Liver (tissue), 9 donors: ENCODE measurements around the gene RBPJ. TPM values are rescaled to one million over a fixed set of nuclear protein-coding genes. Genes with fewer than 3 reads are reported as not detected.

Experiments
- DNase-seq: peaks from one replicate; pipeline ENCODE4 v3.0.0-alpha.2; 2017; ENCODE audit warnings: low spot score
- H3K27ac ChIP-seq, 2 donors: one replicate each; pipeline ENCODE4 v1.7.0; 2013; ENCODE audit warnings: inconsistent platforms in 2 of 2, low read length in 2 of 2, control low read depth in 1 of 2, low read depth in 1 of 2, mild to moderate bottlenecking in 1 of 2
- H3K27me3 ChIP-seq, 4 donors: one replicate each; pipeline versions ENCODE4 v1.6.1 to v1.7.0; 2013; ENCODE audit warnings: low read length in 3 of 4, inconsistent platforms in 1 of 4, mild to moderate bottlenecking in 1 of 4, moderate library complexity in 1 of 4; ENCODE audit not compliant: control insufficient read depth in 4 of 4, insufficient read depth in 4 of 4
- H3K36me3 ChIP-seq, 4 donors: one replicate each; pipeline versions ENCODE4 v1.6.1 to v1.7.0; 2013; ENCODE audit warnings: low read length in 3 of 4, mild to moderate bottlenecking in 3 of 4, low read depth in 1 of 4, moderate library complexity in 1 of 4; ENCODE audit not compliant: control insufficient read depth in 4 of 4, insufficient read depth in 3 of 4
- H3K4me1 ChIP-seq, 4 donors: one replicate each; pipeline versions ENCODE4 v1.6.1 to v1.7.0; 2013; ENCODE audit warnings: low read length in 3 of 4, mild to moderate bottlenecking in 3 of 4, moderate library complexity in 1 of 4; ENCODE audit not compliant: control insufficient read depth in 4 of 4, insufficient read depth in 4 of 4
- H3K4me3 ChIP-seq, 3 donors: one replicate each; pipeline versions ENCODE4 v1.6.1 to v1.7.0; 2013; ENCODE audit warnings: low read length in 3 of 3, control low read depth in 1 of 3, low read depth in 1 of 3, mild to moderate bottlenecking in 1 of 3
- H3K9ac ChIP-seq, 2 donors: one replicate each; pipeline ENCODE4 v1.7.0; 2013; ENCODE audit warnings: low read length in 2 of 2, mild to moderate bottlenecking in 2 of 2, moderate library complexity in 2 of 2, control low read depth in 1 of 2, low read depth in 1 of 2
- H3K9me3 ChIP-seq, 4 donors: one replicate each; pipeline versions ENCODE4 v1.6.1 to v1.7.0; 2013; ENCODE audit warnings: low read length in 3 of 4; ENCODE audit not compliant: control insufficient read depth in 4 of 4
- FOXA1 ChIP-seq: IDR thresholded peaks from 2 replicates; pipeline ENCODE4 v1.6.1; 2016; ENCODE audit warnings: antibody characterized with exemption
- FOXA2 ChIP-seq: IDR thresholded peaks from 2 replicates; pipeline ENCODE4 v1.6.1; 2016; ENCODE audit warnings: antibody characterized with exemption
- GABPA ChIP-seq, 2 donors: IDR thresholded peaks in 1 of 2; conservative IDR thresholded peaks in 1 of 2; 2 replicates each; pipeline ENCODE4 v1.6.1; 2016; ENCODE audit warnings: antibody characterized with exemption in 2 of 2, mild to moderate bottlenecking in 1 of 2, moderate library complexity in 1 of 2
- HNF4A ChIP-seq, 2 donors: conservative IDR thresholded peaks; 2 replicates each; pipeline ENCODE4 v1.6.1; 2016; ENCODE audit warnings: antibody characterized with exemption in 2 of 2, mild to moderate bottlenecking in 2 of 2
- HNF4G ChIP-seq: IDR thresholded peaks from 2 replicates; pipeline ENCODE4 v1.6.1; 2016; ENCODE audit warnings: antibody characterized with exemption
- JUND ChIP-seq, 2 donors: IDR thresholded peaks; 2 replicates each; pipeline ENCODE4 v1.6.1; 2016; ENCODE audit warnings: antibody characterized with exemption in 2 of 2
- MAX ChIP-seq: IDR thresholded peaks from 2 replicates; pipeline ENCODE4 v1.6.1; 2016; ENCODE audit warnings: antibody characterized with exemption
- NR2F2 ChIP-seq: IDR thresholded peaks from 2 replicates; pipeline ENCODE4 v1.6.1; 2016; ENCODE audit warnings: antibody characterized with exemption
- RAD21 ChIP-seq, 2 donors: IDR thresholded peaks; 2 replicates each; pipeline ENCODE4 v1.6.1; 2016; ENCODE audit warnings: antibody characterized with exemption in 2 of 2, mild to moderate bottlenecking in 2 of 2
- RXRA ChIP-seq, 2 donors: IDR thresholded peaks; 2 replicates each; pipeline ENCODE4 v1.6.1; 2017 to 2018; ENCODE audit warnings: antibody characterized with exemption in 2 of 2, mild to moderate bottlenecking in 1 of 2
- SP1 ChIP-seq: IDR thresholded peaks from 2 replicates; pipeline ENCODE4 v1.6.1; 2018; ENCODE audit warnings: antibody characterized with exemption, mild to moderate bottlenecking
- TAF1 ChIP-seq: conservative IDR thresholded peaks from 2 replicates; pipeline ENCODE4 v1.6.1; 2016; ENCODE audit warnings: antibody characterized with exemption, mild to moderate bottlenecking
- YY1 ChIP-seq: IDR thresholded peaks from 2 replicates; pipeline ENCODE4 v1.6.1; 2016; ENCODE audit warnings: antibody characterized with exemption, mild to moderate bottlenecking
- ZBTB33 ChIP-seq: IDR thresholded peaks from 2 replicates; pipeline ENCODE4 v1.6.1; 2016; ENCODE audit warnings: antibody characterized with exemption
- WGBS: extraction: QIAGEN DNeasy Blood & Tissue Kit; methylation state at CpG from one replicate; pipeline ENCODE4 v1.1.7; 2013; 5-methylcytosine and 5-hydroxymethylcytosine counted together
- polyA plus RNA-seq, 2 donors: library from polyadenylated mRNA; stranded (reverse) in 1 of 2; unstranded in 1 of 2; fragments of 200-250 nt in 1 of 2; fragments of >200 nt in 1 of 2; fragmentation: Nextera tagmentation in 1 of 2; extraction: Ambion mirVana in 1 of 2; gene quantifications; one replicate each; pipeline versions ENCODE4 v1.2.1 to v1.2.3, GENCODE V29; 2013 to 2015
- total RNA-seq, 2 donors: library from RNA; depleted of rRNA; stranded (reverse); fragments of >200 nt; gene quantifications; one replicate each; pipeline ENCODE4 v1.2.3, GENCODE V29; 2014
- TF ChIP-seq, protein P1 (sequence below): IDR thresholded peaks from 2 replicates; pipeline ENCODE4 v1.6.1; 2016; ENCODE audit warnings: antibody characterized with exemption, mild to moderate bottlenecking
- TF ChIP-seq, protein P2 (sequence below): IDR thresholded peaks from 2 replicates; pipeline ENCODE4 v1.6.1; 2016; ENCODE audit warnings: antibody characterized with exemption
- TF ChIP-seq, protein P3 (sequence below): fragments of 150-350 bp; IDR thresholded peaks from 2 replicates; pipeline ENCODE4 v1.5.1; 2017; ENCODE audit warnings: improper control_type of control experiment, low read depth, low read length; ENCODE audit not compliant: missing input control
- donor health status: healthy.
- donor health status: healthy.
- donor health status: healthy.
- donor health status: healthy.
- donor health status: healthy.

The RBPJ gene
- total and polyA plus RNA-seq, 4 donors: 8.0 to 32.2 (median 22.9) TPM

GRCh38 chr4:26418107-26418506 is 97.3 kb downstream of the RBPJ start:
- TF ChIP-seq RAD21 (IDR thresholded peaks at IDR 0.05): no peak
- TF ChIP-seq, protein P1, sequence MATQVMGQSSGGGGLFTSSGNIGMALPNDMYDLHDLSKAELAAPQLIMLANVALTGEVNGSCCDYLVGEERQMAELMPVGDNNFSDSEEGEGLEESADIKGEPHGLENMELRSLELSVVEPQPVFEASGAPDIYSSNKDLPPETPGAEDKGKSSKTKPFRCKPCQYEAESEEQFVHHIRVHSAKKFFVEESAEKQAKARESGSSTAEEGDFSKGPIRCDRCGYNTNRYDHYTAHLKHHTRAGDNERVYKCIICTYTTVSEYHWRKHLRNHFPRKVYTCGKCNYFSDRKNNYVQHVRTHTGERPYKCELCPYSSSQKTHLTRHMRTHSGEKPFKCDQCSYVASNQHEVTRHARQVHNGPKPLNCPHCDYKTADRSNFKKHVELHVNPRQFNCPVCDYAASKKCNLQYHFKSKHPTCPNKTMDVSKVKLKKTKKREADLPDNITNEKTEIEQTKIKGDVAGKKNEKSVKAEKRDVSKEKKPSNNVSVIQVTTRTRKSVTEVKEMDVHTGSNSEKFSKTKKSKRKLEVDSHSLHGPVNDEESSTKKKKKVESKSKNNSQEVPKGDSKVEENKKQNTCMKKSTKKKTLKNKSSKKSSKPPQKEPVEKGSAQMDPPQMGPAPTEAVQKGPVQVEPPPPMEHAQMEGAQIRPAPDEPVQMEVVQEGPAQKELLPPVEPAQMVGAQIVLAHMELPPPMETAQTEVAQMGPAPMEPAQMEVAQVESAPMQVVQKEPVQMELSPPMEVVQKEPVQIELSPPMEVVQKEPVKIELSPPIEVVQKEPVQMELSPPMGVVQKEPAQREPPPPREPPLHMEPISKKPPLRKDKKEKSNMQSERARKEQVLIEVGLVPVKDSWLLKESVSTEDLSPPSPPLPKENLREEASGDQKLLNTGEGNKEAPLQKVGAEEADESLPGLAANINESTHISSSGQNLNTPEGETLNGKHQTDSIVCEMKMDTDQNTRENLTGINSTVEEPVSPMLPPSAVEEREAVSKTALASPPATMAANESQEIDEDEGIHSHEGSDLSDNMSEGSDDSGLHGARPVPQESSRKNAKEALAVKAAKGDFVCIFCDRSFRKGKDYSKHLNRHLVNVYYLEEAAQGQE: no peak
- TF ChIP-seq SP1: no peak
- TF ChIP-seq FOXA1: no peak
- TF ChIP-seq GABPA (IDR thresholded peaks at IDR 0.05 in 1 of 2, conservative IDR thresholded peaks at IDR 0.05 in 1 of 2): no peak
- TF ChIP-seq RXRA (IDR thresholded peaks at IDR 0.05): no peak
- TF ChIP-seq HNF4G: no peak
- no peak for TF ChIP-seq NR2F2
- TF ChIP-seq HNF4A (conservative IDR thresholded peaks at IDR 0.05): no peak
- TF ChIP-seq, protein P2, sequence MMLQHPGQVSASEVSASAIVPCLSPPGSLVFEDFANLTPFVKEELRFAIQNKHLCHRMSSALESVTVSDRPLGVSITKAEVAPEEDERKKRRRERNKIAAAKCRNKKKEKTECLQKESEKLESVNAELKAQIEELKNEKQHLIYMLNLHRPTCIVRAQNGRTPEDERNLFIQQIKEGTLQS: no peak
- no peak for TF ChIP-seq TAF1
- no peak for TF ChIP-seq MAX
- TF ChIP-seq YY1: no peak
- TF ChIP-seq JUND (IDR thresholded peaks at IDR 0.05): no peak
- TF ChIP-seq FOXA2: no peak
- no peak overlapping the region for H3K9ac ChIP-seq
- WGBS: 91% methylated on average over 1 of the region's 1 CpG
- H3K4me3 ChIP-seq: no peak overlapping the region
- H3K27ac ChIP-seq: no peak overlapping the region
- no peak for DNase-seq
- H3K36me3 ChIP-seq: peaks cover 0 to 6% (median 3%) of the 10 kb centered on the region in 4 donors
- peaks cover under 1 to 6% (median 3%) of the 10 kb centered on the region in 4 donors for H3K4me1 ChIP-seq
- H3K27me3 ChIP-seq: no peaks in the 10 kb centered on the region
- no peaks in the 10 kb centered on the region for H3K9me3 ChIP-seq

DNA sequence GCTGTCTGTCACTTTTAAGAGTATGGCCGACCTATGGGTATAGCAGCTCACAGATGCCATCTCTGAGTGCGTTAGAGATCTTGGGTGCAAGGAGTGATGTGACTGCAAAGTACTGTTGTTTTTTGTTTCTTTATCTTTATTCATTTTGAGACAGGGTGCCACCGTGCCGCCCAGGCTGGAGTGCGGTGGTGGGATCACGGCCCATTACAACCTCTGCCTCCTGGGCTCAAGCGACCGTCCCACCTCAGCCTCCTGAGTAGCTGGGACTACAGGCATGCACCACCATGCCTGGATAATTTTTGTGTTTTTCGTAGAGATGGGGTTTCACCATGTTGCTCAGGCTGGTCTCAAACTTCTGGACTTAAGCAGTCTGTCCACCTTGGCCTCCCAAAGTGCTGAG is 98.0 kb downstream of the RBPJ start:
- no peak for DNase-seq
- no peaks in the 10 kb centered on the region for H3K4me1 ChIP-seq
- TF ChIP-seq FOXA1: no peak
- TF ChIP-seq, protein P3, sequence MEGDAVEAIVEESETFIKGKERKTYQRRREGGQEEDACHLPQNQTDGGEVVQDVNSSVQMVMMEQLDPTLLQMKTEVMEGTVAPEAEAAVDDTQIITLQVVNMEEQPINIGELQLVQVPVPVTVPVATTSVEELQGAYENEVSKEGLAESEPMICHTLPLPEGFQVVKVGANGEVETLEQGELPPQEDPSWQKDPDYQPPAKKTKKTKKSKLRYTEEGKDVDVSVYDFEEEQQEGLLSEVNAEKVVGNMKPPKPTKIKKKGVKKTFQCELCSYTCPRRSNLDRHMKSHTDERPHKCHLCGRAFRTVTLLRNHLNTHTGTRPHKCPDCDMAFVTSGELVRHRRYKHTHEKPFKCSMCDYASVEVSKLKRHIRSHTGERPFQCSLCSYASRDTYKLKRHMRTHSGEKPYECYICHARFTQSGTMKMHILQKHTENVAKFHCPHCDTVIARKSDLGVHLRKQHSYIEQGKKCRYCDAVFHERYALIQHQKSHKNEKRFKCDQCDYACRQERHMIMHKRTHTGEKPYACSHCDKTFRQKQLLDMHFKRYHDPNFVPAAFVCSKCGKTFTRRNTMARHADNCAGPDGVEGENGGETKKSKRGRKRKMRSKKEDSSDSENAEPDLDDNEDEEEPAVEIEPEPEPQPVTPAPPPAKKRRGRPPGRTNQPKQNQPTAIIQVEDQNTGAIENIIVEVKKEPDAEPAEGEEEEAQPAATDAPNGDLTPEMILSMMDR: no peak
- TF ChIP-seq, protein P2: no peak
- TF ChIP-seq ZBTB33: no peak
- TF ChIP-seq FOXA2: no peak
- no peak for TF ChIP-seq SP1
- no peak for TF ChIP-seq RAD21 (IDR thresholded peaks at IDR 0.05)

More for the DNA sequence above, 98.0 kb downstream of the RBPJ start:
- no peaks in the 10 kb centered on the region for H3K27me3 ChIP-seq
- H3K4me3 ChIP-seq: no peak overlapping the region
- H3K27ac ChIP-seq: no peak overlapping the region
- H3K9me3 ChIP-seq: no peaks in the 10 kb centered on the region
- peaks cover 0 to 6% (median 3%) of the 10 kb centered on the region in 4 donors for H3K36me3 ChIP-seq
- WGBS: 99% methylated on average over 9 of the region's 9 CpGs
- H3K9ac ChIP-seq: no peak overlapping the region
